NCI-H69 (cell line): ENCODE results near the gene SLC2A2.
A peak's percentile ranks its signal among the peaks of the same experiment; 100 is the strongest.

Experiments
- DNase-seq: peaks from one replicate; lab custom pipeline; 2025; lab: John Stamatoyannopoulos, UW

Gene SLC2A2

DNA sequence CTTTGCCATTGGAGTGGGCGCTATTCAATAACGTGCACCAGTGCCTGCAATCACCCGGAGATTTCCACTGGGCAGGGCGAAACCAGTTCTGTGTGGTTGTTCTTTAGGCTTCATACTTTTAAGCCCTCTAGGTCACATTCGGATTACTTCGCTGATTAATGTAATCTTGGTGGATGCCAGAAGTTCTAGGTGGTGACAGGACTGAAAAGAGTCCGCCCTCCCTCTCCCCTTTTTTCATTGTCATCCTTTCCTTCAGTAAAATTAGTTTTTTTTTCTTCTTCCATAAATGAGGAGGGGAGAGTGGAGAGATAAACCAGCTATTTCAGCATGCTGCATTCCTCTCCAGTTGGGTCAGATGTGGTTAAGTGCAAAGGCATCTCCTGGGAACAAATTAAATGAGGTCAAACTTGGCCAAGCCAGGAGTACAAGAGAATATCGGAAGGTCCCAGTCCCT is 2.3 kb upstream of the SLC2A2 start:
- no peak for DNase-seq

DNA sequence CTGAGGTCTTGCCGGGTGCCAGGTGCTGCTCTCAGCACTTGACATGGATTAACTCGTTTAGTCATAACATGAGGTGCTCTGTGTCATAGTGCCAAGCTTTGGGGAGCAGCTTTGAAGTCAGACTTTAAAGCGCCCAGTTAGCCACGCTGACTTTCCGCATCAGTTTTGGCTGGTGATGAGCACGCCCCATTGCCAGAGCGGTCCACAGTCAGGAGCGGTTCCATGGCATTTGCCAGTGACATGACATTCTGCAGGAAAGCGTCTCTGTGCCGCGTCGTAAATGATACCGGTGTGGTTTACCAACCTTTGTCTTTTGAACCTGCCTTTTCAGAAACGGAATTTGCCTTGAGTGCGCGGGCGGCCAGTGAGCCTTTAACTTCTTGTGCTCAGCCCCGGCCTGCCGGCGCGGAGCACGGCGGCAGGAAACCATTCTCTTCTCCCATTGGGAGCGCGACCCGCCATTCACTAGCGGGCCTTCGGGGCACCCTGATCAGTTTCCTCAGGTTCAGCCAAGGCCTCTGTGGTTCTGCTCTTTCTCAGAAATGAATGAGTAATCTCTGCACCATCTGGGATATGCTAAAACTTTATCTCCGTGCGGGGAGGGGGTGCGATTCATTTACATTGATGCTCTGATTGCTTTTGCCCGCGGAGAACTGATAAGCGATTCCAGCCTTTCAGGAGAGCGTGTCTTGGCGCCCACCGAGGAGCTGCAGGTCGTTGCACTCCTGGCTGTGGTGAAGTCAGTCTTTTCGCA is 1.7 kb upstream of the SLC2A2 start:
- DNase-seq = peak; percentile 45

GRCh38 chr3:171023566-171023965 is 3.0 kb downstream of the SLC2A2 start:
- no peak for DNase-seq

- DNase-seq = no peak
Observed at GRCh38 chr3:171021377-171021776, 5.1 kb downstream of the SLC2A2 start.

GRCh38 chr3:171018156-171018935 is 8.2 kb downstream of the SLC2A2 start:
- no peak for DNase-seq

- no peak for DNase-seq
Observed at GRCh38 chr3:171013822-171014748, 12.4 kb downstream of the SLC2A2 start.

DNA sequence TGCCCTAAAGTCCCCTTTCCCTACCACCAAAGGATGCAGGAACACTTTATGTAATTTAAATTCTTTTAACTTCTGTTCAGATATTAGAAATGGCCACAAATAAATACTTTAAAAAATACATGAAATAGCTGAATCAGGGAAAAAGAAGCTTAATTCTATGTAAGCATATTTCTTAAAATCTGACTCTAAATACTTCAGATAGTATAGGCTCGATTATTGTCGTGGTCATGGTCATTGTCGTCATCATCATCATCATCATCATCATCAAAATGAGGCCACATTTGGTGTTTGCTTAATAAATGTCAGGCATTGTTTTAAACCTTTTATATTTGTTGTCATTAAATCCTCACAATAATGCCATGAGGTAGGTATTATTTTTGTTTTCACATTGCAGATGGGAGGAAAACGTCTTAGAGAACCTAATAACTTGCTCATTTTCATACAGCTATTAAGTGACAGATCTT is 14.6 kb downstream of the SLC2A2 start:
- DNase-seq = no peak

GRCh38 chr3:171011109-171011872 is 15.2 kb downstream of the SLC2A2 start:
- no peak for DNase-seq

GRCh38 chr3:171007316-171007715 is 19.2 kb downstream of the SLC2A2 start:
- no peak for DNase-seq

GRCh38 chr3:171005648-171006047 is 20.9 kb downstream of the SLC2A2 start:
- DNase-seq = no peak

GRCh38 chr3:171001957-171002694 is 24.4 kb downstream of the SLC2A2 start:
- no peak for DNase-seq

- no peak for DNase-seq
Observed at GRCh38 chr3:171001250-171001893, 25.1 kb downstream of the SLC2A2 start.

GRCh38 chr3:171000281-171000680 is 26.2 kb downstream of the SLC2A2 start:
- DNase-seq = no peak

- DNase-seq = no peak
Observed at GRCh38 chr3:170999737-171000242, 26.7 kb downstream of the SLC2A2 start.

DNA sequence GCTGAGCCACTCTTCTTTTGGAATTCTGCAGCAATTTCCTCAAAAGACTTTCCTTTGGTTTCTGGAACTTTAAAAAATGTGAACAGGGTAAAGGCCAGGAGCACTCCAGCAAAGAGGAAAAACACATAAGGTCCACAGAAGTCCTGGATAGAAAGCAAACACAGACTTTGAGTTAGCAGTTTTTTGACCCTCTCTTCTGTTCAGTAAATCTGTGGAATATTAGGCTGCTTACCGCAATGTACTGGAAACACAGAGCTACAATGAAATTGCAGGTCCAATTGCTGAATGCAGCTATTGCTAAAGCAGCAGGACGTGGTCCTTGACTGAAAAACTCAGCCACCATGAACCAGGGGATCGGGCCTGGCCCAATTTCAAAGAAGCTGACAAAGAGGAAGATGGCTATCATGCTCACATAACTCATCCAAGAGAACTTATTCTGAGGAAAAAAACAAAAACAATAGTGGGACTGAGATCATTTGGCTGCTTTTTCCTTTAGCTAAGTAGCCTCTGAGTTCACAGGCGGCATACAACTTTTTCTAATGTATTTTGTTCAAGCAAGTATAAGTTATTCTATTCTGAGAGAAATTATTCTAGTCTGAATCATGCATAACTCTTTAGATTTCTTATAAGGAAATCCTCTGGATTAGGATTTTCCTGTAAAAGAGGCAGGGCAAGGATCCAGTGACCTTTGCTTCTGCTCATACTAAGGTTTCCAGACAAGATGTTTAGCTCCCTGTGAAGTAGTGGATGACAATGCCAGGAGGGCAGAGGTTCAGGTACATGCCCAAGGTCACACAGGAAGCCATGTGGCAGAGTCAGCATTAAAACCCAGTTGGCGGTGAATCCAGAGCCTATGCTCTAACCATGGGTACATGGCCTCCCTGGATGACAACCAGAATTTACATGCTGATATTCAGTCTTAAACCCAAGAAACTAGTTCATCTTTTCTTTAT is 28.3 kb downstream of the SLC2A2 start:
- no peak for DNase-seq

- DNase-seq = no peak
Observed at GRCh38 chr3:170992854-170993253, 33.7 kb downstream of the SLC2A2 start.

DNA sequence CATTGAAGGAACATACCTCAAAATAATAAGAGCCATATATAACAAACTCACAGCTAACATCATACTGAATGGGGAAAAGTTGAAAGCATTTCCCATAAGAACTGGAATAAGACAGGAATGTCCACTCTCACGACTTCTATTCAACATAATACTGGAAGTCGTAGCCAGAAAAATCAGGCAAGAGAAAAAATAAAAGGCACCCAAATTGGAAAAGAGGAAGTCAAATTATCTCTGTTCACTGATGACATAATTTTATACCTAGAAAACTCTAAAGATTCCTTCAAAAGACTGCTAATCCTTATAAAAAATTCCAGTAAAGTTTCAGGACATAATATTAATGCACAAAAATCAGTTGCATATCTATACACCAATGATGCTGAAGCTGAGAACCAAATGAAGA is 34.9 kb downstream of the SLC2A2 start:
- no peak for DNase-seq

- no peak for DNase-seq
Observed at GRCh38 chr3:170989100-170989648, 37.3 kb downstream of the SLC2A2 start.
